Colonic mucosa (tissue), 4 donors: ENCODE measurements around the gene RRP9. TPM values are rescaled to one million over a fixed set of nuclear protein-coding genes. Genes with fewer than 3 reads are reported as not detected.
A peak's percentile ranks its signal among the peaks of the same experiment; 100 is the strongest.

Experiments
- DNase-seq: peaks from one replicate; pipeline ENCODE4 v3.0.0-alpha.2; 2020
- H3K27ac ChIP-seq: fragments of 200-600 bp; one replicate; pipeline ENCODE4 v1.8.0; 2021
- H3K27me3 ChIP-seq: fragments of 200-600 bp; one replicate; pipeline ENCODE4 v1.8.0; 2021
- H3K36me3 ChIP-seq: fragments of 200-600 bp; one replicate; pipeline ENCODE4 v1.8.0; 2021
- H3K4me1 ChIP-seq: fragments of 200-600 bp; one replicate; pipeline ENCODE4 v1.8.0; 2021; ENCODE audit warnings: mild to moderate bottlenecking
- H3K4me3 ChIP-seq: fragments of 200-600 bp; one replicate; pipeline ENCODE4 v1.8.0; 2021
- H3K9ac ChIP-seq, 2 donors: one replicate each; pipeline ENCODE4 v1.7.0; 2013; ENCODE audit warnings: control low read depth in 2 of 2, low read depth in 2 of 2, low read length in 2 of 2
- H3K9me3 ChIP-seq: fragments of 200-600 bp; one replicate; pipeline ENCODE4 v1.8.0; 2021
- intact Hi-C: fragments of 100-400 bp; cut with DNase I; formaldehyde crosslinking; loops from one replicate; pipeline ENCODE4 v1.14.1; 2022
- total RNA-seq, 2 donors: library from RNA; stranded (reverse); fragmentation: NEBNext Ultra II Directional in 1 of 2; extraction: Animal tissue kit (Norgen Biotek cat#: 25700) in 1 of 2; gene quantifications; one replicate each; pipeline ENCODE4 v1.2.1, GENCODE V29; 2021
- TF ChIP-seq, protein P1 (sequence below): fragments of 200-600 bp; IDR thresholded peaks from one replicate; pipeline ENCODE4 v1.8.0; 2022; ENCODE audit warnings: antibody characterized with exemption, mild to moderate bottlenecking
- donor health status: healthy.
- donor health status: DM: no; HTN: no; CAD: no.
- donor health status: DM: no; HTN: no; CAD: no.

The RRP9 gene
- total RNA-seq, 2 donors from 2014 or later, result 9.6 to 24.7 TPM

DNA sequence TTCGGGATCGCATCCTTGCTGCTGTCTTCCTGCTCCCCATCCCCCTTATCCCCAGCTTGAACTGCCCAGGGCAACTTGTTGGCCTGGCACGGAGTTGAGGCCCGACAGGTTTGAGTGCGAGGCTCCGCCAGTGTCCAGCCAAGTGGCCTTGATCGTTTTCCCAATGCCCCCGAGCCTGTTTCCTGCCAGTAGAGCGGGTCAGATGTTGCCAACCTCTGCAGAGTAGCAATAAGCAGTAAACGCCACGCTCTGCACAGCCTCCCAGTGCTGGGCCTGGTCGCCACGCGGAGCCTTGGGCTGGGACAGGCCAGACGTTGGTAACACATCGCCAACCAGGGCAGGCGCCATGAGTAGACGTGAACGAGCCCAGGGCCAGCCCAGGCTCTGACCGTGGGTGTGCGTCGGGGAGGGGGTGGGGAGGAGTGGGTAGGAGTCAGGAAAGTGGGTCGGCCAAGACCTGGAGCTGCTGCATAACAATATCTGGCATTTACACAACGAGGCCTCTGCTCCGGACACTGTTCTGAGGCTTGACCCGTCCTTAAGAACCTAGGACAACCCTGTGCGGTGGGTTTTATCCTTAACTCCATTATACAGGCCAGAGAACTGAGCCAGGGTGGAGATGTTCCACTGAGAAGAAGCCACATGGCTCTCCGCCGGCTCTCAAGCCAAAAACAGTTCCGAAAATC is 32.7 kb upstream of the RRP9 start:
- Histone ChIP-seq H3K4me3 (peak overlapping the region; percentile 81), H3K9ac (peak overlapping the region; percentile 75 to 94), H3K27ac (peak overlapping the region; percentile 95), H3K4me1 (no peaks in the 10 kb centered on the region), H3K9me3 (no peaks in the 10 kb centered on the region), H3K36me3 (no peaks in the 10 kb centered on the region), H3K27me3 (no peaks in the 10 kb centered on the region)
- TF ChIP-seq, protein P1, sequence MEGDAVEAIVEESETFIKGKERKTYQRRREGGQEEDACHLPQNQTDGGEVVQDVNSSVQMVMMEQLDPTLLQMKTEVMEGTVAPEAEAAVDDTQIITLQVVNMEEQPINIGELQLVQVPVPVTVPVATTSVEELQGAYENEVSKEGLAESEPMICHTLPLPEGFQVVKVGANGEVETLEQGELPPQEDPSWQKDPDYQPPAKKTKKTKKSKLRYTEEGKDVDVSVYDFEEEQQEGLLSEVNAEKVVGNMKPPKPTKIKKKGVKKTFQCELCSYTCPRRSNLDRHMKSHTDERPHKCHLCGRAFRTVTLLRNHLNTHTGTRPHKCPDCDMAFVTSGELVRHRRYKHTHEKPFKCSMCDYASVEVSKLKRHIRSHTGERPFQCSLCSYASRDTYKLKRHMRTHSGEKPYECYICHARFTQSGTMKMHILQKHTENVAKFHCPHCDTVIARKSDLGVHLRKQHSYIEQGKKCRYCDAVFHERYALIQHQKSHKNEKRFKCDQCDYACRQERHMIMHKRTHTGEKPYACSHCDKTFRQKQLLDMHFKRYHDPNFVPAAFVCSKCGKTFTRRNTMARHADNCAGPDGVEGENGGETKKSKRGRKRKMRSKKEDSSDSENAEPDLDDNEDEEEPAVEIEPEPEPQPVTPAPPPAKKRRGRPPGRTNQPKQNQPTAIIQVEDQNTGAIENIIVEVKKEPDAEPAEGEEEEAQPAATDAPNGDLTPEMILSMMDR, result peak; percentile 40
- intact Hi-C loops, result no loop called here
- peak; percentile 62 for DNase-seq

DNA sequence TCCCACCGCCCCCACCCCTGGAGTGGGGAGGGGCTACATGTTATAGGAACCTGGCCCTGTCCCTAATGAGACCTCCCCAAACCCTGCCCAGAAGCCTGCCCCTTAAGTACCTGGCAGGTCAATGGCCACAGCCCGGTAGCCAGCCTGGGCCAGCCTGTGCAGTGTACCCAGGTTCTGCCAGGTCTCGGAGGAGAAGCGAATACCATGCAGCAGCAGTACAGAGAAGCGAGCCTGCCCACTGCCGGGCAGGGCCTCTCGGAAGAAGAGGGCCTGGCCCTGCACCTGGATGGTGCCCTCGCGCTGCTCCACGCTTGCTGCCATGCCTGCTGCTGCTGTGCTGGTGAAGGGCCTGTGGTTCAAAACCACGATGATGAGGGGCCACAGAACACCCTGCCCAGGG is 29.6 kb upstream of the RRP9 start:
- Histone ChIP-seq H3K4me3 (no peak overlapping the region), H3K9ac (no peak overlapping the region), H3K9me3 (no peaks in the 10 kb centered on the region), H3K36me3 (no peaks in the 10 kb centered on the region), H3K4me1 (no peaks in the 10 kb centered on the region), H3K27ac (no peak overlapping the region), H3K27me3 (no peaks in the 10 kb centered on the region)
- DNase-seq, result no peak
- TF ChIP-seq, protein P1, result no peak
- intact Hi-C loops, result no loop called here

DNA sequence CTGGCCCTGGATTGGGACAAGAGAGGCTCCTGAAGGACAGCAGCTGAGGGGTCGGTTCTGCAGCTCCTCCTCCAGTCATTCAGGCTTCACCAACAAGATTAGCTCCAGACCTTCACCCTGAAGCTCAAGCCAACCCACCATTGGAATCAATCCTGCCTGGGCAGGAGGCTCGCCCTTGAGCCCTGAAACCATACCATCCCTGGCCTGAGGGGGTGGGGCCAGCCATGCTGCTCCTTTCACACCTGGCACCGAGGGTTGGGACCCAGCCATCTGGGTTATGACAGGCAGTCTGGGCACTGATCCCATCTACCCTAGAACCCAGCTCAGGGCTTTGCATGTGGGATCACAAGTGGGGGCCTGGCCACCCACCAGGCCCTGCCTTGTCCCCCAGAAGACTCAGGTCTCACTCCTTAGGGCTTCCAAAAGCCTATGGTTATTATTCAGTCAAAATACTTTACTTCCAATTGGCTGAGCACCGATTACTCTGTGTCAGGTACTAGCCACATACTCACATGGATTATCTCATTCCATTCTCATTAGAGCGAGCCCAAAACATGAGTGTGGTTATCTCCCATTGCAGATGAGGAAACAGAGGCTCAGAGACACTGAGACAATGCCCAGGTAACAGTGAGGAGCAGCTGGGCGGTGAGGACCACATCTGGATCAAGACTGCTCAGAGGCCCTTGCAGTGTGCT is 29.0 kb upstream of the RRP9 start:
- Histone ChIP-seq H3K27me3 (no peaks in the 10 kb centered on the region), H3K27ac (no peak overlapping the region), H3K4me1 (no peaks in the 10 kb centered on the region), H3K4me3 (no peak overlapping the region), H3K9me3 (no peaks in the 10 kb centered on the region), H3K36me3 (no peaks in the 10 kb centered on the region), H3K9ac (no peak overlapping the region)
- TF ChIP-seq, protein P1, result no peak
- no peak for DNase-seq
- intact Hi-C loops, result no loop called here

DNA sequence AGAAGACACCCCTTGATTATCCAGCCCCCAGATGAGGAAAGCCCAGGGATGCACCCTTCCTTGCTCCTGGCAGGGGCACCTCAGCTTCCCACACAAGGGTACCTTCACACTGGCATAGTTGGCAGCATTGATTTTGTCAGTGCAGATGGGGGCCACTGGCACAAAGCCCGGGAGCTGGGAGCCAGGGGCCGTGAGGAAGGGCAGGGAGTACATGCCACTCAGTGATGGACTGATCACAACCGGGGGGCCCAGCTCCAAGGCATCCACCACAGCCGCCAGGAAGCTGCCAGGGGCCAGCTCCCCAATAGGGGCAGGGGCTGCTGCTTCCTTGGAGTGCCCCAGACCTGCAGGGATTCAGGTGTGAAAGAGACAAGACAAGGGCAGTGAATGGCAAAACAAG is 28.1 kb upstream of the RRP9 start:
- H3K4me3 ChIP-seq, result no peak overlapping the region
- H3K36me3 ChIP-seq, result no peaks in the 10 kb centered on the region
- intact Hi-C loops, result no loop called here
- TF ChIP-seq, protein P1, result no peak
- DNase-seq, result no peak
- H3K9me3 ChIP-seq, result no peaks in the 10 kb centered on the region
- no peaks in the 10 kb centered on the region for H3K4me1 ChIP-seq
- H3K9ac ChIP-seq, result no peak overlapping the region
- no peaks in the 10 kb centered on the region for H3K27me3 ChIP-seq
- no peak overlapping the region for H3K27ac ChIP-seq

DNA sequence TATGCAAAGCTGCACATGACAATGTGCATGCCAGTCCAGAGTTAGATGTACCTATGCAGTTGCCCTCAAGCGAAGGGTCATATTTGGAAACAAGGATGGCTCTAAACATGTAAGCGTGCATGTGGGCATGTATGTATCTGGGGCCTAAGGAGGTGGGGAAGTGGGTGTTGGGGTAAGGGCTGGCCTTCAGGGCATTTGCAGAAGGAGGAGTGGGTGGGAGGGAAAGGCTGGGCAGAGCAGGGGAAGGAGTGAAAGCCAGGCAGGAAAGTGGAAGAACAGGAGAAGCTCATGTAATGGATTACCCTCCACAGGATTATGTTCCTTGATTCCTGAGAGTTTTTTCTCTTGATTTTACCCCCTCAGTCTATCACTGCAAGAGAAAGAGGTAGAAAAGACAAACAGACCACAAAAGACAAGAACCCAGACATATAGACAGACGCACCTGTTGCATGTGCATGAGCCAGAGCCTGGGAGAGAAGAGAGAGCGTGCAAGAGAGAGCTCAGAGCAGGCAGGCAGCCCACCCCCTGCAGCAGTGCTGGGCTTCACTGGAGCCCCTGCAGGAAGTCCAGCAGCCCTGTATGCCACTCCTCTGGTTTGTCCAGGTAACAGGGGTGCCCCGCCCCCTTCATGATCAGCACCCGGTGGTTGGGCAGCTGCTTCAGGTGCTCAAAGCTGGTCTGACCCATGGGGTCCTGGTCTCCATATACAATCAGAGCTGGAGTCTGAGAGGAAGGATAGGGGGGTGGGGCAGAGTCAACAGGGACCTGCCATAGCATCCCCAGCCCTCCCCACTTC is 27.4 kb upstream of the RRP9 start:
- no peak for DNase-seq
- H3K4me1 ChIP-seq, result no peaks in the 10 kb centered on the region

More for the DNA sequence above, 27.4 kb upstream of the RRP9 start:
- no peak overlapping the region for H3K4me3 ChIP-seq
- peak overlapping the region in 1 of 2 donors; percentile 3 for H3K9ac ChIP-seq
- intact Hi-C loops, result no loop called here
- H3K36me3 ChIP-seq, result no peaks in the 10 kb centered on the region
- H3K27ac ChIP-seq, result no peak overlapping the region
- H3K9me3 ChIP-seq, result no peaks in the 10 kb centered on the region
- no peaks in the 10 kb centered on the region for H3K27me3 ChIP-seq
- TF ChIP-seq, protein P1, result no peak
